IPS DF 19.7 (cell line): ENCODE measurements around the gene ZNF800.

Experiments used
- DNase-seq: peaks from one replicate; pipeline ENCODE4 v3.0.0-alpha.2; 2013; ENCODE audit warnings: low read depth, low spot score

The ZNF800 gene

GRCh38 chr7:127390817-127391590, 1.5 kb downstream of the ZNF800 start:
- no peak for DNase-seq

GRCh38 chr7:127390186-127390816, 2.2 kb downstream of the ZNF800 start:
- no peak for DNase-seq

- no peak for DNase-seq
These were observed 3.2 kb downstream of the ZNF800 start for GRCh38 chr7:127389321-127389720.

- no peak for DNase-seq
These were observed 4.5 kb downstream of the ZNF800 start for GRCh38 chr7:127387974-127388373.

- DNase-seq, result no peak
These were observed 9.2 kb downstream of the ZNF800 start for GRCh38 chr7:127383123-127383835.

DNA sequence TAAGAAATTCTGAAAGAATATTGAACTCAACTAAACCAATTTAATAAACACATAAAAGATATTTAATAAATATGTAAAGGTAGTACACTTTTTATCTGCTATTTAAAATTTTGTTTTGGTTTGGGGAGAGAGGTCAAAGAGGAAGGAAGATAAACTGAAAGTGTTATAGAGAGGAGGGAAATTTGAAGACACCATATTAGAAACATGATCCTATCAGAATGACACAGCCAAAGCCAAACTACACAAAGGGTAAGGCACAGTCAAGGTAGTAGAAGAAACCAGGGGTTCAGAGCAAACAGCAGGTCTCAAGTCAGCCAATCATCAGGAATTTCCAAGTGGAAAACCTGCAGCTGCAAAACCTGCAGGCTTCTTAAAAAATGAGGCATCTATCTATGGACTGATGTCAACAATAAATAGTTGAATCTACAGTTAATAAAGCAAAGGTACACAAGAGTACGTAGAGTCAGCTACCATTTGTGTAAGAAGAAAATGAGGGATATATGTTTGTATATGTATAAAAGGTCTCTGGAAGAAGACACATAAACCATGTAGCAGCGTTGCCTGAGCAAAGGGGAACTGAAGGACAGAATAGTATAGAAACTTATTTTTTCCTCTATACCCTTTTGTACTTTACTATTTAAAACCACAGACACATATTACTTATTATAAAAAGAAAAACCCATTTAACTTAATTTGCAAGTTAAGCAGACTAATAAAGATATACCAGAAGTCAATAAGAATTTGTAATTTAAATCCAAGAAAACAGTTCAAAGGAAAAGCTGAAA, 10.0 kb downstream of the ZNF800 start:
- DNase-seq, result no peak

- no peak for DNase-seq
These were observed 12.0 kb downstream of the ZNF800 start for GRCh38 chr7:127380479-127380878.

GRCh38 chr7:127379642-127380041, 12.9 kb downstream of the ZNF800 start:
- DNase-seq, result no peak

DNA sequence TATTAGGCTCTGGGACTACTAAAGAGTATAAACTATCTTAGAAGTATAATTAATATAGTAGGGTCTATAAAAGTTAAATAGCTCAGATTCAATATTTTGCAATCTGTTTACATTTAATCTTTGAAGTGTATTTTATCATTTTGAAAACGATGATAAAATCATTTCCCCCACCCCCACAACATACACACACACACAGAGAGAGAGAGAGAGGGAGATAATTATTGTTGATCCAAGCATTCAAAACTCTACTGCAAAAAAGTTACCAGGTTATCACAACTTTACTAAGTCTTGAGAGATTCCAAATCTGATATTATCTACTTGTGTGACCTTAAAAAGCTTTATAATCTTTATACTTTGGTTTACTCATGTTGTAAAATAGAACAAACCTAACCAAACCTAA, 14.0 kb downstream of the ZNF800 start:
- no peak for DNase-seq

DNA sequence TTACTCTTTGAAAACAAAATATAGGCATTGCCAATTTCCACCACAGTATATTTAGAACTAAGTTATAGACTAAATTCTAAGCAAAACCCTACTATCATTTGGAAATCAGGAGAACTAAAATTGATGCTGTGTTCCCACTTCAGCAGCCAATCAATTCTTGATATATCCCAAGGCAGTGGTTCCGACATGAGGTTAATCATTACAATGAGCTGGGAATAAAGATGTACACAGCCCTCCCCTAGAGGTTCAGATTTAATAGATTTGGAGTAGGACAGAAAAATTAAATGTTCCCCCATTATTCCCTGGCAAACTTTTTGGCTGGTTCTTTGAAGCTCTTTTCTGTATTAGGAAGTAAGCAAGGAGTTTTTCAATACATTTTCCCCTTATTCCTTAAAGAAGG, 15.1 kb downstream of the ZNF800 start:
- DNase-seq, result no peak

GRCh38 chr7:127375631-127376030, 16.9 kb downstream of the ZNF800 start:
- no peak for DNase-seq

DNA sequence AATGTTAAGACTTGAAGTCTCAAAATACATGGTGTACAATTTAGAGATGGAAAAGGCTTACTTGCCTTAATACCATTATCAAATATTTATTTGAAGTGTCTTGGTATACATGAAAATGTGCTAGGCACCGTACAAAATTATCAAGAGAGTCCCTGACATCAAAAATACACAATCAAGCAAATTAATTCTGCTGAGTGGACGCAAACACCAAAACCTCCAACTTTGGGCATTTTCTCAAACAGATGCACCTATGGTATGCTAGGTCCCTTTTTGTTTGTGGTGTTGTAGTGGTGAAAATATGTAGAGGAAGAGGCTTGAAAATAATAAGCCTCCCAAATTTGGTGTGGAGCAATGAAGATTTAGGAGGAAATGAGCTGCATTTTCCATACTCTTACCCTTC, 24.8 kb downstream of the ZNF800 start:
- no peak for DNase-seq

GRCh38 chr7:127366680-127367079, 25.8 kb downstream of the ZNF800 start:
- no peak for DNase-seq

DNA sequence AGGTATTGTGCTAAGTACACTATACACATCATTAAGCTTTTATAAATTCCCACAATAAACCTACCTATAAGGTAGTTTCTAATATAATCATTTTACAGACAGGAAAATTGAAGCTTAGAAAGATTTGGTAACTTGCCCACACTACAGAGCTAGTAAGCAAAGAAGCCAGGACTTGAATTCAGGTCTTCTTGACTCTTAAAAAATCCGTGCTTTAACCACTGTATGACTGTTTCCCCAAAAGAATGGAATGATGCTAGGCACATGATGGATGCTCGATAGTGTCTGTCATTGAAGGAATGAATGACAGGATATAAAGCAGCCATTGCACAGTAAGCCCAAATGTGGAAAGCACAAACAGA, 26.6 kb downstream of the ZNF800 start:
- DNase-seq, result no peak

DNA sequence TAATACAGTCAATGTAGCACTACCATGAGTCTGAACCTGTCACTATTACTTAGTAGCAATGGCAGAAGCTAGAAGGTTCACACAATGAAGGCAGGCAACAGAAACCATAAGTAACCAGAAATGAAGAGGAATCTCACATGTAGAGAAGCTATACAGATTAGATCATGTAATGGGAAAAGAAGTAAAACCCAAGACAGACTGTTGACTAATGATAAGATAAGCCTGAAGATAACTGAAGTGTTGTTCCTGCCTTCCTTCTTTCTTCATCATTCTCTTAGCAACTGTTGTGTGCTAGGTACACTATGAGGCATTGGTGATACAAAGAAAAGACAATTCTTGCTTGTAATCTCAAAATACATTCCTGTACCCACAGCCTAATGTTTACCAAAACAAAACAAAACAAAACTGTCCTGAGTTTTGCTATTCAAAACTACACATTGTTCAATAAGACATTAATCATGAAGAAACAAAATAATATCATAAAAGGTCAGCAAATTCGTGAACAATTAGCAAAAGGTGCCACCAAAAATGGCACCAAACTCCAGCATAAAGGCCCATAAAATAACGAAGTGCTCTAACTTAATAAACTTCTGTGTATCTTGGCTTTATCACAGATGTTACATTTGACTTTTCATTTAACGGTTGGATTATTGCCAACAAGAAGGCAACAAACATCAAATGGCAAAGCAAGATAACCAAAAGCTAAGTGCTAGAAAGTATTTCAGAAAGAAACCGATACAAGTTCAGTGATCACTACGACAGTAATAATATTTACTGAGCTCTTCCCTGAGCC, 27.1 kb downstream of the ZNF800 start:
- no peak for DNase-seq

DNA sequence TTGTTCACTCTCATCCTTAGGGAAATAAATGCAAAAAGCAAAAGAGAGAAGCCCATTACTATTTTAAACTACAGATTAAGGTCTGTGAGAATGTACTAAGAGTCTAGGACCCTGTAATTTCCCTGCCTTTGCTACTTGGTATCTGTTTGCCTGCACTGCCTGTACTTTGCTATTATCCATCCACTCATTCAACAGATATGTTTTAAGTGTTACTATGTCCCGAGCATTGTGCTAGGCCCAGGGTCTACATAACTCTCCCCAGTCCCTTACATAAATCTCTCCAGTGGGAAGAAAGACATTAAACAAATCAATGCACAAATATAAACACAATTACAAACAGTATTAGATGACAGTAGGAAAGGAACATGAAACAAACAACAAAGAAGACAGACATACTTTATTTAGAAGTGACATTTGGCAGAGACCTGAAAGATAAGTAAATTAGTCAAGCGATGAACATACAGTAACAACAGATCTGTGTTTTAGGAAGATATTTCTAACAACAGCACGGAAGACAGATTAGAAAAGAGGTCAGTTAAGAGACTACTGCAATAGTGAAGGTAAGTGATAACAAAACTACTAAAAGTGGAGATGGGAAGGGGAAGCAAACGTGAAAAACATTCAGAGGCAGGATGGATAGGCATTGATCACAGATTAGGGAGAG, 30.0 kb downstream of the ZNF800 start:
- DNase-seq, result no peak

DNA sequence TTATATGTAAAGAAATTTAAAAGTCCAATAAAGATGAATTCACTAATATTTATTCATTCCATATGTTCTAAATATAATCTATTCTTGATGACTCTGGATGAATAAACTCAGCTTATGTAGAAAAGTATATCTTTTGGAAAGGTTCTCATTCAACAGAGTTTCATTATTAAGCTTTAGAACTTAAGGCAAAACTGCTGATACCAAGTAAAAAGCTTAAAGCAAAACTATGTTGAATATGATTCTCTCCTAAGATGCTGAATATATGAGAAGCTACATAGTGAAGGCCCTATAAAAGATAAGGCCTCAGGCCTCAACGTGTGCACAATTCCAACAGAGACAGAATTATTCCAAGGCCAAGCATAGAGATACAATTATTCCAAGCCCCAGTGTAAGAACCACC, 30.8 kb downstream of the ZNF800 start:
- no peak for DNase-seq

DNA sequence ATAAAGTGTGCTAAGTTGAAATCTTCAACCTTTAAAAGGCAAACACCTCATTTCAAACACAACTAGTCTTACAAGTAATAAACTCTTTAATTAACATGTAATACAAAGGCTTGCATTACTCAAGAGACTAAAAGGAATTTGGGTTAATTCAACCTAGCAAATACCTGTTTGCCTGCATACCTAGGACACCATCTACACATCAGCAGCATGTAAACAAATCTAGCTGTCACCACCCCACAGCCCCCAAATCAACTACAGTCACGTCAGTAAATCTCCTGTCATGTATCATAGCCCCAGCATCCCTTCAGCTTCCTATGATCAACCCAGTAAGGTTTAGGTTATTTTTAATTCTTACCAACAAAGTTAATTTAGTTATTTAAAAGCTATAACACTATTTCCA, 33.5 kb downstream of the ZNF800 start:
- no peak for DNase-seq

GRCh38 chr7:127353897-127354296, 38.6 kb downstream of the ZNF800 start:
- no peak for DNase-seq

DNA sequence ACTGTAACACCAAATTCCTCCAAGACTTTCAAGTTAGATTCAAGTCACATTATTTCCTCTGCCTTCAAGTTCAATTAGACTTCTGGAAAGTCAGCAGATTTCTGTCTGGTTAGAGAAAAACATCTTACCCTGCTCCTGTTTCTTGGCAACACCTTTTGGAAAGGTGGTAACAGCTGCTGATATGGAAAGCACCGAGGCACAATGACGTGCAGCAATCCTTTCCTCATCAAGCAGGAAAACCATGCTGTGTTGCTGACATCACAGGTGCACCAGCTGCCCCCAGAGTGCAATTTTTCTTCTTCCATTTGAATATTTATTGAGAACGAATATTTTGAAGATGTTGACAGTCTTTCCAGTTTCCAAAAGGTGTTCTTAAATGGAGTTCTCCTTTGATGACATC, 41.9 kb downstream of the ZNF800 start:
- no peak for DNase-seq

GRCh38 chr7:127349881-127350280, 42.6 kb downstream of the ZNF800 start:
- no peak for DNase-seq
